GM12878 (cell line): Measurements from ENCODE around the gene KIAA0930. TPM values are rescaled to one million over a fixed set of nuclear protein-coding genes. Genes with fewer than 3 reads are reported as not detected.

ENCODE experiments used
- ATAC-seq: fragments of 200-7000 bp; cut with Tn5 transposase; 3 replicates; pipeline ENCODE4 v1.9.1; 2020; ENCODE audit warnings: mild to moderate bottlenecking, moderate library complexity
- BruUV-seq: library from RNA; stranded (reverse); fragments of 400-500 nt; replicated peaks from 2 replicates; lab custom pipeline; 2021; lab: Mats Ljungman, UMichigan
- CTCF ChIA-PET: fragments of 300-600 bp; sonication (Branson Sonifier 250); formaldehyde crosslinking; extraction: SDS; loops from one replicate; lab custom pipeline; 2021; ENCODE audit warnings: inconsistent platforms; lab: Yijun Ruan, JAX
- POLR2A ChIA-PET: fragments of 350-600 bp; formaldehyde crosslinking; extraction: SDS; loops from one replicate; lab custom pipeline; 2021; ENCODE audit warnings: inconsistent platforms; lab: Charles Lee
- RAD21 ChIA-PET: fragments of 300-600 bp; sonication (Branson Sonifier 250); formaldehyde crosslinking; loops from one replicate; lab custom pipeline; 2023; ENCODE audit warnings: antibody characterized with exemption; ENCODE audit not compliant: unreplicated experiment; lab: Charles Lee
- SMC1A ChIA-PET: fragments of 300-600 bp; sonication (Branson Sonifier 250); formaldehyde crosslinking; loops from one replicate; lab custom pipeline; 2023; ENCODE audit not compliant: unreplicated experiment, uncharacterized antibody; lab: Charles Lee
- DNase-seq: peaks from one replicate; pipeline ENCODE4 v3.0.0-alpha.2; 2011; ENCODE audit warnings: low read depth, low spot score
- FAIRE-seq: peaks from 3 replicates; lab custom pipeline; 2011; peaks lifted over from hg19 to GRCh38; lab: Jason Lieb, UNC
- H2AFZ ChIP-seq: 2 replicates; pipeline ENCODE4 v1.6.0; 2011; ENCODE audit warnings: low read depth, low read length, control low read depth; ENCODE audit not compliant: control insufficient read depth
- H3K27ac ChIP-seq: 2 replicates; pipeline ENCODE4 v1.5.1; 2011; ENCODE audit warnings: control low read depth; ENCODE audit not compliant: control insufficient read depth, insufficient read depth
- H3K27me3 ChIP-seq, 2 experiments: replicated peaks in 1 of 2; 2 replicates each; pipeline versions ENCODE4 v1.6.0 to v1.6.1; 2011; ENCODE audit warnings: low read length in 1 of 2; ENCODE audit not compliant: control insufficient read depth in 2 of 2, insufficient read depth in 2 of 2
- H3K36me3 ChIP-seq, 2 experiments: 2 replicates each; pipeline ENCODE4 v1.5.1; 2011; ENCODE audit warnings: low read length in 1 of 2; ENCODE audit not compliant: control insufficient read depth in 2 of 2, insufficient read depth in 2 of 2
- H3K4me1 ChIP-seq: 2 replicates; pipeline ENCODE4 v1.6.1; 2011; ENCODE audit warnings: mild to moderate bottlenecking, low read length, moderate library complexity, mixed read lengths; ENCODE audit not compliant: control insufficient read depth, insufficient read depth
- H3K4me2 ChIP-seq: 2 replicates; pipeline ENCODE4 v1.6.0; 2011; ENCODE audit warnings: control low read depth; ENCODE audit not compliant: control insufficient read depth, insufficient read depth
- H3K4me3 ChIP-seq: fragments of 200-600 bp; sonication (generic); 2 replicates; pipeline ENCODE4 v1.5.1; 2016
- H3K79me2 ChIP-seq: 2 replicates; pipeline ENCODE4 v1.6.0; 2011; ENCODE audit warnings: low read length; ENCODE audit not compliant: control insufficient read depth, insufficient read depth
- H3K9ac ChIP-seq: 2 replicates; pipeline ENCODE4 v1.8.0; 2011; ENCODE audit warnings: low read length, control low read depth, mixed read lengths; ENCODE audit not compliant: control insufficient read depth, insufficient read depth
- H3K9me3 ChIP-seq: replicated peaks from 3 replicates; pipeline ENCODE4 v1.5.1; 2011; ENCODE audit warnings: mild to moderate bottlenecking, low read length; ENCODE audit not compliant: control insufficient read depth, insufficient read depth
- H4K20me1 ChIP-seq: 2 replicates; pipeline ENCODE4 v1.6.0; 2011; ENCODE audit not compliant: control insufficient read depth, insufficient read depth
- BCL3 ChIP-seq: IDR thresholded peaks from 2 replicates; pipeline ENCODE4 v1.6.1; 2011; ENCODE audit warnings: borderline replicate concordance, low read depth, mild to moderate bottlenecking, moderate library complexity, low read length; ENCODE audit not compliant: insufficient read depth, poor library complexity, severe bottlenecking
- BHLHE40 ChIP-seq, 2 experiments: fragments of 450-650 bp in 1 of 2; IDR thresholded peaks; 2 replicates each; pipeline ENCODE4 v1.6.1; 2011 to 2017; ENCODE audit warnings: low read depth in 2 of 2, borderline replicate concordance in 1 of 2, improper control_type of control experiment in 1 of 2, low read length in 1 of 2, mild to moderate bottlenecking in 1 of 2
- BRCA1 ChIP-seq: IDR thresholded peaks from 2 replicates; pipeline ENCODE4 v1.6.1; 2011; ENCODE audit warnings: low read depth, low read length, improper control_type of control experiment
- CREM ChIP-seq: IDR thresholded peaks from 2 replicates; pipeline ENCODE4 v1.6.1; 2014; ENCODE audit warnings: antibody characterized with exemption, low read depth
- GATAD2B ChIP-seq: fragments of 450-650 bp; conservative IDR thresholded peaks from 2 replicates; pipeline ENCODE4 v1.6.1; 2017; ENCODE audit warnings: low read depth, mild to moderate bottlenecking, moderate library complexity
- HDAC6 ChIP-seq: fragments of 200-600 bp; sonication (generic); IDR thresholded peaks from one replicate; pipeline ENCODE4 v1.8.0; 2017; ENCODE audit warnings: antibody characterized with exemption; ENCODE audit not compliant: unreplicated experiment
- HDGF ChIP-seq: fragments of 450-650 bp; IDR thresholded peaks from 2 replicates; pipeline ENCODE4 v1.6.1; 2016; ENCODE audit warnings: antibody characterized with exemption
- KLF5 ChIP-seq: fragments of 450-650 bp; IDR thresholded peaks from 2 replicates; pipeline ENCODE4 v1.6.1; 2014; ENCODE audit warnings: mild to moderate bottlenecking; ENCODE audit not compliant: partially characterized antibody
- LARP7 ChIP-seq: fragments of 450-650 bp; IDR thresholded peaks from 2 replicates; pipeline ENCODE4 v1.6.1; 2017; ENCODE audit warnings: mild to moderate bottlenecking
- MAX ChIP-seq: IDR thresholded peaks from 2 replicates; pipeline ENCODE4 v1.6.1; 2012; ENCODE audit warnings: low read depth, low read length, improper control_type of control experiment
- POLR2AphosphoS2 ChIP-seq: IDR thresholded peaks from 2 replicates; pipeline ENCODE4 v1.6.1; 2011; ENCODE audit warnings: low read depth, mild to moderate bottlenecking, low read length, improper control_type of control experiment, moderate library complexity
- SMARCA5 ChIP-seq: fragments of 450-650 bp; IDR thresholded peaks from 2 replicates; pipeline ENCODE4 v1.6.1; 2017; ENCODE audit warnings: mild to moderate bottlenecking
- SREBF1 ChIP-seq: IDR thresholded peaks from 2 replicates; pipeline ENCODE4 v1.6.1; 2012; ENCODE audit warnings: mild to moderate bottlenecking, low read length
- SREBF2 ChIP-seq: IDR thresholded peaks from 2 replicates; pipeline ENCODE4 v1.6.1; 2012; ENCODE audit warnings: mild to moderate bottlenecking, low read length
- TCF7 ChIP-seq: IDR thresholded peaks from 2 replicates; pipeline ENCODE4 v1.6.1; 2014; ENCODE audit warnings: antibody characterized with exemption, borderline replicate concordance
- ZNF687 ChIP-seq: fragments of 450-650 bp; IDR thresholded peaks from 2 replicates; pipeline ENCODE4 v1.6.1; 2017; ENCODE audit warnings: mild to moderate bottlenecking, moderate library complexity
- ZSCAN29 ChIP-seq: fragments of 450-650 bp; IDR thresholded peaks from 2 replicates; pipeline ENCODE4 v1.6.1; 2017; ENCODE audit warnings: mild to moderate bottlenecking, moderate library complexity
- ZZZ3 ChIP-seq: IDR thresholded peaks from 2 replicates; pipeline ENCODE4 v1.6.1; 2011; ENCODE audit warnings: low read depth; ENCODE audit not compliant: control insufficient read depth, insufficient read length
- WGBS: methylation state at CpG from one replicate; pipeline ENCODE4 v1.1.6; 2016; ENCODE audit warnings: low lambda C conversion rate; ENCODE audit not compliant: insufficient replicate concordance, insufficient coverage; ENCODE audit errors: missing lambda C conversion rate; 5-methylcytosine and 5-hydroxymethylcytosine counted together
- in situ Hi-C: fragments of 300-500 bp; cut with MboI; formaldehyde crosslinking; loops from 9 replicates; pipeline ENCODE4 v1.14.3; 2018; ENCODE audit warnings: mixed read lengths
- intact Hi-C: fragments of 100-400 bp; cut with micrococcal nuclease; formaldehyde crosslinking; loops from one replicate; pipeline ENCODE4 v1.14.2; 2022; ENCODE audit not compliant: unreplicated experiment
- polyA plus RNA-seq, 11 experiments: library from polyadenylated mRNA; depleted of rRNA in 4 of 11; unstranded in 6 of 11; stranded (reverse) in 5 of 11; fragments of >200 nt; fragmentation: Nextera tagmentation in 4 of 11; fragmentation: Illumina TruSeq in 1 of 11; extraction: Ambion mirVana in 4 of 11; extraction: Trizol in 1 of 11; gene quantifications; 1 replicate in 1 of 11; 2 replicates in 10 of 11; pipeline versions ENCODE4 v1.2.1 to v1.2.3, GENCODE V29; 2011 to 2016; ENCODE audit warnings: inconsistent platforms in 2 of 11, missing spikeins in 2 of 11, low read depth in 1 of 11
- total RNA-seq, 4 experiments: library from RNA; depleted of rRNA in 3 of 4; stranded (reverse); fragments of >200 nt in 3 of 4; fragmentation: Illumina TruSeq in 1 of 4; extraction: Trizol in 1 of 4; gene quantifications; 2 replicates each; pipeline versions ENCODE4 v1.2.1 to v1.2.3, GENCODE V29; 2013 to 2021

The KIAA0930 gene
- total and polyA plus RNA-seq, 10 of the 15 experiments (the other 5 are each of a cell fraction or from before 2014, with no cell fraction given), result 3.6 to 125 (median 46.3) TPM

GRCh38 chr22:45163451-45164269 is 77.0 kb downstream of the KIAA0930 start, which contains the start of gene NUP50:
Gene NUP50, plus strand, starts transcription at chr22:45163925. Its CDS starts 4,253 bp downstream, at chr22:45168178.
- peak within 1 kb of the TSS; percentile 56 for H2AFZ ChIP-seq
- peak; percentile 88 for ATAC-seq
- no peaks in the 10 kb centered on the region for H3K27me3 ChIP-seq
- H3K9ac ChIP-seq, result peak within 1 kb of the TSS; percentile 93
- SMC1A ChIA-PET, result interaction anchor here (0.9 to 1.2 kb wide), 4 partner anchors 12 to 99 kb away, joined by 3 to 5 read pairs (median 4); no protein-coding TSS in a partner anchor
- H3K79me2 ChIP-seq, result peaks cover 76% of the 10 kb centered on the region
- peak; percentile 78 for FAIRE-seq
- peak; percentile 91 for DNase-seq
- in situ Hi-C loops (no loop called here), intact Hi-C loops (no loop called here)
- no peaks in the 10 kb centered on the region for H4K20me1 ChIP-seq
- RAD21 ChIA-PET, result interaction anchor here (0.6 to 1.5 kb wide), 5 partner anchors 14 to 100 kb away, joined by 3 to 6 read pairs (median 4); no protein-coding TSS in a partner anchor
- H3K9me3 ChIP-seq, result no peaks in the 10 kb centered on the region
- POLR2A ChIA-PET, result interaction anchor here (0.6 to 1.4 kb wide), 6 partner anchors 7 to 82 kb away, joined by 3 to 4 read pairs (median 3); no protein-coding TSS in a partner anchor
- BruUV-seq, result no TSS peak
- under 1% methylated on average over 92 of the region's 100 CpGs for WGBS
- peak within 1 kb of the TSS; percentile 98 for H3K4me3 ChIP-seq
- H3K36me3 ChIP-seq, result peaks cover 2 to 10% of the 10 kb centered on the region in 2 experiments
- peak within 1 kb of the TSS; percentile 89 for H3K4me2 ChIP-seq
- peaks cover 9% of the 10 kb centered on the region for H3K4me1 ChIP-seq
- peak within 1 kb of the TSS; percentile 78 for H3K27ac ChIP-seq
- CTCF ChIA-PET, result interaction anchor here (0.6 to 2.2 kb wide), 6 partner anchors 9 to 170 kb away, joined by 3 to 6 read pairs (median 4); no protein-coding TSS in a partner anchor
- TF ChIP-seq BCL3 (no peak), POLR2AphosphoS2 (peak; percentile 64; the same call in 1 of the 2 replicates), ZNF687 (peak; percentile 51; the same call in 1 of the 2 replicates), HDGF (0 out of 2 replicates have a peak, but pooled peaks have one; percentile 34), BHLHE40 (IDR thresholded peaks at IDR 0.05; ENCODE audit: borderline replicate concordance in 1 of 2, low read depth in 2 of 2, low read length in 1 of 2) (peak; percentile 86 to 93), GATAD2B (peak; percentile 49), BRCA1 (peak; percentile 43; the same call in 1 of the 2 replicates), MAX (peak; percentile 97), SREBF1 (no peak), ZZZ3 (no peak), SMARCA5 (peak; percentile 34; the same call in 1 of the 2 replicates), HDAC6 (no peak), LARP7 (peak; percentile 68), KLF5 (peak; percentile 56), TCF7 (no peak), SREBF2 (peak; percentile 39; the same call in 1 of the 2 replicates), CREM (peak; percentile 21; the same call in 1 of the 2 replicates), ZSCAN29 (no peak)
